Large intestine (tissue), 3 donors: ENCODE measurements around the gene DPYSL4. TPM values are rescaled to one million over a fixed set of nuclear protein-coding genes. Genes with fewer than 3 reads are reported as not detected.

ENCODE experiments used
- DNase-seq, 2 donors: peaks; one replicate each; pipeline versions ENCODE4 v3.0.0 to v3.0.0-alpha.2; 2013
- H3K27ac ChIP-seq: one replicate; pipeline ENCODE4 v1.5.1; 2013; ENCODE audit warnings: low read length
- H3K27me3 ChIP-seq: 2 replicates; pipeline ENCODE4 v1.6.1; 2013; ENCODE audit warnings: low read length; ENCODE audit not compliant: control insufficient read depth, insufficient read depth
- H3K36me3 ChIP-seq: 2 replicates; pipeline ENCODE4 v1.6.1; 2013; ENCODE audit warnings: low read length; ENCODE audit not compliant: control insufficient read depth, insufficient read depth
- H3K4me1 ChIP-seq: one replicate; pipeline ENCODE4 v1.6.1; 2013; ENCODE audit warnings: low read length; ENCODE audit not compliant: control insufficient read depth, insufficient read depth
- H3K4me3 ChIP-seq: one replicate; pipeline ENCODE4 v1.5.1; 2013; ENCODE audit warnings: low read length
- H3K9me3 ChIP-seq: one replicate; pipeline ENCODE4 v1.6.1; 2013; ENCODE audit warnings: mild to moderate bottlenecking, low read depth, low read length, moderate library complexity; ENCODE audit not compliant: control insufficient read depth
- WGBS: methylation state at CpG from one replicate; pipeline ENCODE4 v1.1.5; 2013; ENCODE audit warnings: low lambda C conversion rate; ENCODE audit not compliant: insufficient coverage; 5-methylcytosine and 5-hydroxymethylcytosine counted together
- polyA plus RNA-seq: library from polyadenylated mRNA; unstranded; fragments of 120-200 nt; gene quantifications from one replicate; pipeline ENCODE4 v1.2.1, GENCODE V29; 2013

DPYSL4 gene
- polyA plus RNA-seq, 1 donor = 4.6 TPM

- Histone ChIP-seq H3K36me3 (no peaks in the 10 kb centered on the region), H3K4me3 (no peak overlapping the region), H3K27ac (no peak overlapping the region), H3K4me1 (no peaks in the 10 kb centered on the region), H3K27me3 (peaks cover 9% of the 10 kb centered on the region), H3K9me3 (peaks cover 3% of the 10 kb centered on the region)
- no CpG with 5 or more reads among the region's 17 CpGs for WGBS
- DNase-seq = no peak
Observed at GRCh38 chr10:132163826-132164515, 22.8 kb upstream of the DPYSL4 start.

GRCh38 chr10:132164761-132165278, 21.9 kb upstream of the DPYSL4 start:
- H3K4me3 ChIP-seq = no peak overlapping the region
- DNase-seq = peak in 1 of 2 donors; percentile 46

GRCh38 chr10:132165416-132165980, 21.2 kb upstream of the DPYSL4 start:
- Histone ChIP-seq H3K36me3 (no peaks in the 10 kb centered on the region), H3K9me3 (peaks cover 3% of the 10 kb centered on the region), H3K4me3 (no peak overlapping the region), H3K27ac (no peak overlapping the region), H3K4me1 (no peaks in the 10 kb centered on the region), H3K27me3 (peaks cover 9% of the 10 kb centered on the region)
- DNase-seq = no peak
- no CpG with 5 or more reads among the region's 21 CpGs for WGBS

More at GRCh38 chr10:132164761-132165278, 21.9 kb upstream of the DPYSL4 start:
- H3K27me3 ChIP-seq = peaks cover 9% of the 10 kb centered on the region
- no peaks in the 10 kb centered on the region for H3K4me1 ChIP-seq
- WGBS = no CpG with 5 or more reads among the region's 20 CpGs
- H3K9me3 ChIP-seq = peaks cover 3% of the 10 kb centered on the region
- H3K27ac ChIP-seq = no peak overlapping the region
- no peaks in the 10 kb centered on the region for H3K36me3 ChIP-seq

- no peak overlapping the region for H3K27ac ChIP-seq
- H3K9me3 ChIP-seq = peaks cover 3% of the 10 kb centered on the region
- no peaks in the 10 kb centered on the region for H3K36me3 ChIP-seq
- H3K27me3 ChIP-seq = peaks cover 11% of the 10 kb centered on the region
- no peak overlapping the region for H3K4me3 ChIP-seq
- no peak for DNase-seq
- WGBS = 80% methylated on average over 4 of the region's 23 CpGs
- H3K4me1 ChIP-seq = no peaks in the 10 kb centered on the region
Observed at GRCh38 chr10:132166216-132166950, 20.4 kb upstream of the DPYSL4 start.

- DNase-seq = no peak
- Histone ChIP-seq H3K4me1 (no peaks in the 10 kb centered on the region), H3K36me3 (no peaks in the 10 kb centered on the region), H3K9me3 (peaks cover 3% of the 10 kb centered on the region), H3K27ac (no peak overlapping the region), H3K27me3 (peaks cover 11% of the 10 kb centered on the region), H3K4me3 (no peak overlapping the region)
- WGBS = no CpG with 5 or more reads among the region's 22 CpGs
Observed at GRCh38 chr10:132167041-132167674, 19.6 kb upstream of the DPYSL4 start.

GRCh38 chr10:132167976-132168375, 18.8 kb upstream of the DPYSL4 start:
- DNase-seq = no peak
- H3K27me3 ChIP-seq = peaks cover 6% of the 10 kb centered on the region
- H3K36me3 ChIP-seq = no peaks in the 10 kb centered on the region
- no peak overlapping the region for H3K27ac ChIP-seq
- H3K4me1 ChIP-seq = no peaks in the 10 kb centered on the region
- H3K4me3 ChIP-seq = no peak overlapping the region
- peaks cover 3% of the 10 kb centered on the region for H3K9me3 ChIP-seq
- WGBS = no CpG with 5 or more reads among the region's 17 CpGs

- no peak overlapping the region for H3K4me3 ChIP-seq
- H3K9me3 ChIP-seq = peaks cover 4% of the 10 kb centered on the region
- no peaks in the 10 kb centered on the region for H3K36me3 ChIP-seq
- peaks cover 2% of the 10 kb centered on the region for H3K27me3 ChIP-seq
- no peaks in the 10 kb centered on the region for H3K4me1 ChIP-seq
- DNase-seq = no peak
- H3K27ac ChIP-seq = no peak overlapping the region
- WGBS = no CpG with 5 or more reads among the region's 28 CpGs
Observed at GRCh38 chr10:132168571-132169030, 18.1 kb upstream of the DPYSL4 start.

- WGBS = 100% methylated on average over 2 of the region's 42 CpGs
- H3K36me3 ChIP-seq = no peaks in the 10 kb centered on the region
- no peaks in the 10 kb centered on the region for H3K4me1 ChIP-seq
- no peak overlapping the region for H3K4me3 ChIP-seq
- peaks cover 2% of the 10 kb centered on the region for H3K27me3 ChIP-seq
- H3K27ac ChIP-seq = no peak overlapping the region
- H3K9me3 ChIP-seq = peaks cover 5% of the 10 kb centered on the region
- no peak for DNase-seq
Observed at GRCh38 chr10:132169031-132169765, 17.6 kb upstream of the DPYSL4 start.

- Histone ChIP-seq H3K27me3 (peaks cover 2% of the 10 kb centered on the region), H3K9me3 (peaks cover 7% of the 10 kb centered on the region), H3K4me3 (no peak overlapping the region), H3K36me3 (no peaks in the 10 kb centered on the region), H3K27ac (no peak overlapping the region), H3K4me1 (no peaks in the 10 kb centered on the region)
- DNase-seq = no peak
- WGBS = no CpG with 5 or more reads among the region's 46 CpGs
Observed at GRCh38 chr10:132169766-132170560, 16.8 kb upstream of the DPYSL4 start.
